GM12878 (cell line): ENCODE data around the gene SMIM35. TPM values are rescaled to one million over a fixed set of nuclear protein-coding genes. Genes with fewer than 3 reads are reported as not detected.

ENCODE experiments used
- ATAC-seq: fragments of 200-7000 bp; cut with Tn5 transposase; 3 replicates; pipeline ENCODE4 v1.9.1; 2020; ENCODE audit warnings: mild to moderate bottlenecking, moderate library complexity
- BruUV-seq: library from RNA; stranded (reverse); fragments of 400-500 nt; replicated peaks from 2 replicates; lab custom pipeline; 2021; lab: Mats Ljungman, UMichigan
- CTCF ChIA-PET: fragments of 300-600 bp; sonication (Branson Sonifier 250); formaldehyde crosslinking; extraction: SDS; loops from one replicate; lab custom pipeline; 2021; ENCODE audit warnings: inconsistent platforms; lab: Yijun Ruan, JAX
- POLR2A ChIA-PET: fragments of 350-600 bp; formaldehyde crosslinking; extraction: SDS; loops from one replicate; lab custom pipeline; 2021; ENCODE audit warnings: inconsistent platforms; lab: Charles Lee
- RAD21 ChIA-PET: fragments of 300-600 bp; sonication (Branson Sonifier 250); formaldehyde crosslinking; loops from one replicate; lab custom pipeline; 2023; ENCODE audit warnings: antibody characterized with exemption; ENCODE audit not compliant: unreplicated experiment; lab: Charles Lee
- SMC1A ChIA-PET: fragments of 300-600 bp; sonication (Branson Sonifier 250); formaldehyde crosslinking; loops from one replicate; lab custom pipeline; 2023; ENCODE audit not compliant: unreplicated experiment, uncharacterized antibody; lab: Charles Lee
- DNase-seq: peaks from one replicate; pipeline ENCODE4 v3.0.0-alpha.2; 2011; ENCODE audit warnings: low read depth, low spot score
- FAIRE-seq: peaks from 3 replicates; lab custom pipeline; 2011; peaks lifted over from hg19 to GRCh38; lab: Jason Lieb, UNC
- H2AFZ ChIP-seq: 2 replicates; pipeline ENCODE4 v1.6.0; 2011; ENCODE audit warnings: low read depth, low read length, control low read depth; ENCODE audit not compliant: control insufficient read depth
- H3K27ac ChIP-seq: 2 replicates; pipeline ENCODE4 v1.5.1; 2011; ENCODE audit warnings: control low read depth; ENCODE audit not compliant: control insufficient read depth, insufficient read depth
- H3K27me3 ChIP-seq, 2 experiments: replicated peaks in 1 of 2; 2 replicates each; pipeline versions ENCODE4 v1.6.0 to v1.6.1; 2011; ENCODE audit warnings: low read length in 1 of 2; ENCODE audit not compliant: control insufficient read depth in 2 of 2, insufficient read depth in 2 of 2
- H3K36me3 ChIP-seq, 2 experiments: 2 replicates each; pipeline ENCODE4 v1.5.1; 2011; ENCODE audit warnings: low read length in 1 of 2; ENCODE audit not compliant: control insufficient read depth in 2 of 2, insufficient read depth in 2 of 2
- H3K4me1 ChIP-seq: 2 replicates; pipeline ENCODE4 v1.6.1; 2011; ENCODE audit warnings: mild to moderate bottlenecking, low read length, moderate library complexity, mixed read lengths; ENCODE audit not compliant: control insufficient read depth, insufficient read depth
- H3K4me2 ChIP-seq: 2 replicates; pipeline ENCODE4 v1.6.0; 2011; ENCODE audit warnings: control low read depth; ENCODE audit not compliant: control insufficient read depth, insufficient read depth
- H3K4me3 ChIP-seq: fragments of 200-600 bp; sonication (generic); 2 replicates; pipeline ENCODE4 v1.5.1; 2016
- H3K79me2 ChIP-seq: 2 replicates; pipeline ENCODE4 v1.6.0; 2011; ENCODE audit warnings: low read length; ENCODE audit not compliant: control insufficient read depth, insufficient read depth
- H3K9ac ChIP-seq: 2 replicates; pipeline ENCODE4 v1.8.0; 2011; ENCODE audit warnings: low read length, control low read depth, mixed read lengths; ENCODE audit not compliant: control insufficient read depth, insufficient read depth
- H3K9me3 ChIP-seq: replicated peaks from 3 replicates; pipeline ENCODE4 v1.5.1; 2011; ENCODE audit warnings: mild to moderate bottlenecking, low read length; ENCODE audit not compliant: control insufficient read depth, insufficient read depth
- H4K20me1 ChIP-seq: 2 replicates; pipeline ENCODE4 v1.6.0; 2011; ENCODE audit not compliant: control insufficient read depth, insufficient read depth
- ASH2L ChIP-seq: fragments of 300-600, 200-600 bp; sonication (generic); IDR thresholded peaks from 2 replicates; pipeline ENCODE4 v1.6.1; 2017; ENCODE audit warnings: low read depth, mild to moderate bottlenecking, borderline replicate concordance
- ATF7 ChIP-seq: fragments of 450-650 bp; IDR thresholded peaks from 2 replicates; pipeline ENCODE4 v1.6.1; 2016; ENCODE audit warnings: low read depth, mild to moderate bottlenecking
- CBX5 ChIP-seq: sonication (generic); IDR thresholded peaks from 2 replicates; pipeline ENCODE4 v1.6.1; 2016; ENCODE audit warnings: low read depth, moderate library complexity, mild to moderate bottlenecking, inconsistent platforms
- CEBPZ ChIP-seq: fragments of 150-350 bp; IDR thresholded peaks from 2 replicates; pipeline ENCODE4 v1.6.1; 2016; ENCODE audit warnings: low read depth, low read length
- DPF2 ChIP-seq: fragments of 450-650 bp; IDR thresholded peaks from 2 replicates; pipeline ENCODE4 v1.6.1; 2017; ENCODE audit warnings: mild to moderate bottlenecking
- EZH2 ChIP-seq: IDR thresholded peaks from 2 replicates; pipeline ENCODE4 v1.6.1; 2012; ENCODE audit warnings: low read depth, mild to moderate bottlenecking, control low read depth, inconsistent platforms, low read length, borderline replicate concordance; ENCODE audit not compliant: control insufficient read depth
- MLLT1 ChIP-seq: fragments of 450-650 bp; IDR thresholded peaks from 2 replicates; pipeline ENCODE4 v1.6.1; 2016; ENCODE audit warnings: mild to moderate bottlenecking
- NBN ChIP-seq: fragments of 450-650 bp; IDR thresholded peaks from 2 replicates; pipeline ENCODE4 v1.6.1; 2016
- SMAD1 ChIP-seq: fragments of 450-650 bp; IDR thresholded peaks from 2 replicates; pipeline ENCODE4 v1.6.1; 2018; ENCODE audit warnings: mild to moderate bottlenecking, low read depth; ENCODE audit not compliant: partially characterized antibody
- SUZ12 ChIP-seq: fragments of 200-600 bp; sonication (generic); IDR thresholded peaks from one replicate; pipeline ENCODE4 v1.6.1; 2018; ENCODE audit warnings: antibody characterized with exemption, mild to moderate bottlenecking; ENCODE audit not compliant: unreplicated experiment
- TCF12 ChIP-seq: IDR thresholded peaks from 2 replicates; pipeline ENCODE4 v1.6.1; 2011; ENCODE audit warnings: low read depth, mild to moderate bottlenecking, low read length
- TCF3 ChIP-seq: IDR thresholded peaks from 2 replicates; pipeline ENCODE4 v1.6.1; 2012; ENCODE audit warnings: low read depth, mild to moderate bottlenecking, low read length, borderline replicate concordance; ENCODE audit not compliant: insufficient read depth
- ZBED1 ChIP-seq: IDR thresholded peaks from 2 replicates; pipeline ENCODE4 v1.6.1; 2016; ENCODE audit warnings: borderline replicate concordance
- ZNF207 ChIP-seq: fragments of 450-650 bp; IDR thresholded peaks from 2 replicates; pipeline ENCODE4 v1.6.1; 2014; ENCODE audit warnings: antibody characterized with exemption, mild to moderate bottlenecking, borderline replicate concordance
- ZNF384 ChIP-seq: IDR thresholded peaks from 2 replicates; pipeline ENCODE4 v1.6.1; 2012; ENCODE audit warnings: low read depth, mild to moderate bottlenecking, low read length, improper control_type of control experiment, borderline replicate concordance
- ZZZ3 ChIP-seq: IDR thresholded peaks from 2 replicates; pipeline ENCODE4 v1.6.1; 2011; ENCODE audit warnings: low read depth; ENCODE audit not compliant: control insufficient read depth, insufficient read length
- WGBS: methylation state at CpG from one replicate; pipeline ENCODE4 v1.1.6; 2016; ENCODE audit warnings: low lambda C conversion rate; ENCODE audit not compliant: insufficient replicate concordance, insufficient coverage; ENCODE audit errors: missing lambda C conversion rate; 5-methylcytosine and 5-hydroxymethylcytosine counted together
- in situ Hi-C: fragments of 300-500 bp; cut with MboI; formaldehyde crosslinking; loops from 9 replicates; pipeline ENCODE4 v1.14.3; 2018; ENCODE audit warnings: mixed read lengths
- intact Hi-C: fragments of 100-400 bp; cut with micrococcal nuclease; formaldehyde crosslinking; loops from one replicate; pipeline ENCODE4 v1.14.2; 2022; ENCODE audit not compliant: unreplicated experiment
- polyA plus RNA-seq, 11 experiments: library from polyadenylated mRNA; depleted of rRNA in 4 of 11; unstranded in 6 of 11; stranded (reverse) in 5 of 11; fragments of >200 nt; fragmentation: Nextera tagmentation in 4 of 11; fragmentation: Illumina TruSeq in 1 of 11; extraction: Ambion mirVana in 4 of 11; extraction: Trizol in 1 of 11; gene quantifications; 1 replicate in 1 of 11; 2 replicates in 10 of 11; pipeline versions ENCODE4 v1.2.1 to v1.2.3, GENCODE V29; 2011 to 2016; ENCODE audit warnings: inconsistent platforms in 2 of 11, missing spikeins in 2 of 11, low read depth in 1 of 11
- total RNA-seq, 4 experiments: library from RNA; depleted of rRNA in 3 of 4; stranded (reverse); fragments of >200 nt in 3 of 4; fragmentation: Illumina TruSeq in 1 of 4; extraction: Trizol in 1 of 4; gene quantifications; 2 replicates each; pipeline versions ENCODE4 v1.2.1 to v1.2.3, GENCODE V29; 2013 to 2021

Gene SMIM35
- total and polyA plus RNA-seq, 10 of the 15 experiments (the other 5 are each of a cell fraction or from before 2014, with no cell fraction given), result 0.02 to 1.1 (median 0.05) TPM; not detected in 5

- no peaks in the 10 kb centered on the region for H3K36me3 ChIP-seq
- no peaks in the 10 kb centered on the region for H4K20me1 ChIP-seq
- WGBS, result 68% methylated on average over 16 of the region's 16 CpGs
- no peaks in the 10 kb centered on the region for H3K9me3 ChIP-seq
- H3K27me3 ChIP-seq, result no peaks in the 10 kb centered on the region
- ChIA-PET SMC1A (interaction anchor here (1.0 to 8.2 kb wide), 24 partner anchors 10 to 626 kb away, joined by 3 to 295 read pairs (median 8); partner anchors contain the start of genes FXYD2 and IL10RA), RAD21 (interaction anchor here (0.6 to 7.3 kb wide), 17 partner anchors 17 to 246 kb away, joined by 3 to 248 read pairs (median 8); partner anchors contain the start of genes FXYD2 and IL10RA), POLR2A (interaction anchor here (0.6 to 2.1 kb wide), 4 partner anchors 10 to 224 kb away, joined by 3 to 7 read pairs (median 4); partner anchors contain the start of gene IL10RA), CTCF (interaction anchor here (0.8 to 9.1 kb wide), 33 partner anchors 10 to 420 kb away, joined by 3 to 364 read pairs (median 9); partner anchors contain the start of genes FXYD2 and IL10RA)
- H3K4me3 ChIP-seq, result no peak overlapping the region
- peak; percentile 23 for DNase-seq
- H3K27ac ChIP-seq, result no peak overlapping the region
- BruUV-seq, result no TSS peak
- FAIRE-seq, result no peak
- H3K9ac ChIP-seq, result no peak overlapping the region
- intact Hi-C loops (loop anchor here (2.0 kb wide), 1 partner anchor 65 kb away; the partner anchor contains the start of gene IL10RA), in situ Hi-C loops (loop anchor here (25.0 kb wide), 1 partner anchor 615 kb away; no protein-coding TSS in a partner anchor)
- peak; percentile 81 for ATAC-seq
- no peak overlapping the region for H2AFZ ChIP-seq
- H3K4me2 ChIP-seq, result no peak overlapping the region
- H3K79me2 ChIP-seq, result no peaks in the 10 kb centered on the region
- peaks cover 18% of the 10 kb centered on the region for H3K4me1 ChIP-seq
- TF ChIP-seq ZNF384, result no peak
- 0 out of 2 replicates have a peak, but pooled peaks have one; percentile 16 for TF ChIP-seq DPF2
- no peak for TF ChIP-seq ZBED1
- TF ChIP-seq ASH2L, result no peak
- no peak for TF ChIP-seq EZH2
- TF ChIP-seq SMAD1, result no peak
- no peak for TF ChIP-seq ATF7
- TF ChIP-seq CBX5, result no peak
- no peak for TF ChIP-seq CEBPZ
- no peak for TF ChIP-seq TCF3
- TF ChIP-seq SUZ12, result no peak
- no peak for TF ChIP-seq ZNF207
- no peak for TF ChIP-seq ZZZ3
- no peak for TF ChIP-seq NBN
- TF ChIP-seq MLLT1, result no peak
- TF ChIP-seq TCF12, result 0 out of 2 replicates have a peak, but pooled peaks have one; percentile 21
Observed at GRCh38 chr11:118051611-118052461, 34.9 kb downstream of the SMIM35 start.
